K562 (cell line): ENCODE measurements around the gene TRAF3IP3. TPM values are rescaled to one million over a fixed set of nuclear protein-coding genes. Genes with fewer than 3 reads are reported as not detected.

Source experiments
- ATAC-seq: fragments of 200-7000 bp; cut with Tn5 transposase; 3 replicates; pipeline ENCODE4 v1.9.1; 2020; ENCODE audit warnings: moderate library complexity
- BruUV-seq: library from RNA; stranded (reverse); fragments of 400-500 nt; replicated peaks from 2 replicates; lab custom pipeline; 2021; lab: Mats Ljungman, UMichigan
- CTCF ChIA-PET: fragments of 300-600 bp; formaldehyde crosslinking; extraction: SDS; loops from one replicate; lab custom pipeline; 2021; ENCODE audit warnings: low intra/inter-chr PET ratio; lab: Yijun Ruan, JAX
- POLR2A ChIA-PET: fragments of 300-600, 350-650 bp; sonication (Branson Sonifier 250); formaldehyde crosslinking; extraction: SDS; loops from one replicate; lab custom pipeline; 2021; ENCODE audit warnings: antibody characterized with exemption, inconsistent platforms; lab: Yijun Ruan, JAX
- DNase-seq, 4 experiments: peaks; one replicate each; pipeline versions ENCODE4 v3.0.0 to v3.0.0-alpha.2; 2011 to 2018; ENCODE audit warnings: low spot score in 3 of 4, mixed read lengths in 3 of 4; ENCODE audit errors: extremely low read depth in 1 of 4
- FAIRE-seq: peaks from 2 replicates; lab custom pipeline; 2011; peaks lifted over from hg19 to GRCh38; lab: Jason Lieb, UNC
- H2AFZ ChIP-seq: 2 replicates; pipeline ENCODE4 v1.6.0; 2011; ENCODE audit warnings: low read depth, low read length, control low read depth, inconsistent platforms
- H3K27ac ChIP-seq: fragments of 200-600 bp; 3 replicates; pipeline ENCODE4 v1.8.0; 2011; ENCODE audit warnings: low read depth, mild to moderate bottlenecking, control low read depth, inconsistent platforms, low read length, moderate library complexity, mixed read lengths; ENCODE audit errors: extremely low read depth
- H3K27me3 ChIP-seq, 2 experiments: fragments of 300-600 bp in 1 of 2; 2 replicates in 1 of 2; 3 replicates in 1 of 2; pipeline versions ENCODE4 v1.6.0 to v1.8.0; 2011; ENCODE audit warnings: inconsistent platforms in 2 of 2, low read length in 2 of 2, mild to moderate bottlenecking in 1 of 2, mixed read lengths in 1 of 2, moderate library complexity in 1 of 2; ENCODE audit not compliant: control insufficient read depth in 2 of 2, insufficient read depth in 2 of 2
- H3K36me3 ChIP-seq: fragments of 300-600 bp; 3 replicates; pipeline ENCODE4 v1.8.0; 2011; ENCODE audit warnings: mild to moderate bottlenecking, low read length, inconsistent platforms; ENCODE audit not compliant: control insufficient read depth, insufficient read depth
- H3K4me1 ChIP-seq, 2 experiments: fragments of 200-600 bp in 1 of 2; replicated peaks in 1 of 2; 2 replicates in 1 of 2; 3 replicates in 1 of 2; pipeline versions ENCODE4 v1.5.1 to v1.8.0; 2011; ENCODE audit warnings: inconsistent platforms in 2 of 2, low read length in 2 of 2, mild to moderate bottlenecking in 1 of 2, mixed read lengths in 1 of 2, moderate library complexity in 1 of 2; ENCODE audit not compliant: control insufficient read depth in 2 of 2, insufficient read depth in 2 of 2
- H3K4me2 ChIP-seq: 2 replicates; pipeline ENCODE4 v1.6.1; 2011; ENCODE audit warnings: low read length, control low read depth, inconsistent platforms, mixed read lengths; ENCODE audit not compliant: insufficient read depth
- H3K4me3 ChIP-seq: fragments of 200-600 bp; sonication (generic), shearing (Covaris generic); 2 replicates; pipeline ENCODE4 v1.5.1; 2016; ENCODE audit warnings: control low read depth, inconsistent platforms
- H3K79me2 ChIP-seq: fragments of 200-600 bp; 3 replicates; pipeline ENCODE4 v1.8.0; 2011; ENCODE audit warnings: low read length, inconsistent platforms; ENCODE audit not compliant: control insufficient read depth, insufficient read depth
- H3K9ac ChIP-seq, 2 experiments: 2 replicates each; pipeline versions ENCODE4 v1.6.0 to v1.6.1; 2011; ENCODE audit warnings: low read depth in 2 of 2, low read length in 2 of 2, control low read depth in 1 of 2, inconsistent platforms in 1 of 2, mild to moderate bottlenecking in 1 of 2, mixed read lengths in 1 of 2; ENCODE audit not compliant: insufficient read depth in 1 of 2
- H3K9me1 ChIP-seq: one replicate; pipeline ENCODE4 v1.6.0; 2011; ENCODE audit warnings: inconsistent platforms, mild to moderate bottlenecking, low read length, moderate library complexity; ENCODE audit not compliant: control insufficient read depth, insufficient read depth
- H3K9me3 ChIP-seq: replicated peaks from 2 replicates; pipeline ENCODE4 v1.5.1; 2011; ENCODE audit warnings: low read depth, low read length, inconsistent platforms; ENCODE audit not compliant: control insufficient read depth, insufficient read depth
- H4K20me1 ChIP-seq: replicated peaks from 2 replicates; pipeline ENCODE4 v1.6.1; 2011; ENCODE audit warnings: low read length, inconsistent platforms, mixed read lengths; ENCODE audit not compliant: control insufficient read depth, insufficient read depth
- ARID3A ChIP-seq: IDR thresholded peaks from 2 replicates; pipeline ENCODE4 v1.6.1; 2012; ENCODE audit warnings: low read depth, low read length, improper control_type of control experiment, borderline replicate concordance
- ARNT ChIP-seq, 2 experiments: fragments of 450-650 bp; IDR thresholded peaks; 2 replicates each; pipeline ENCODE4 v1.6.1; 2016; ENCODE audit warnings: mild to moderate bottlenecking in 1 of 2
- CEBPG ChIP-seq, 3 experiments: fragments of 200-800 bp in 1 of 3; sonication (Bioruptor generic) in 1 of 3; sonication (generic) in 1 of 3; formaldehyde crosslinking in 1 of 3; IDR thresholded peaks in 2 of 3; conservative IDR thresholded peaks in 1 of 3; 2 replicates each; pipeline versions ENCODE4 v1.6.1 to v1.8.0; 2016 to 2022; ENCODE audit warnings: missing compliant biosample characterization in 2 of 3, missing genetic modification characterization in 2 of 3, mild to moderate bottlenecking in 1 of 3, missing genetic modification reagents in 1 of 3
- E2F8 ChIP-seq: fragments of 450-650 bp; IDR thresholded peaks from 2 replicates; pipeline ENCODE4 v1.7.1; 2018; ENCODE audit warnings: mild to moderate bottlenecking, low read depth; ENCODE audit not compliant: partially characterized antibody
- GTF2B ChIP-seq: IDR thresholded peaks from 2 replicates; pipeline ENCODE4 v1.6.1; 2011; ENCODE audit not compliant: insufficient read length; ENCODE audit errors: extremely low read depth
- JUND ChIP-seq, 2 experiments: IDR thresholded peaks; 2 replicates in 1 of 2; 3 replicates in 1 of 2; pipeline ENCODE4 v1.6.1; 2011; ENCODE audit warnings: borderline replicate concordance in 2 of 2, low read depth in 2 of 2, low read length in 2 of 2, improper control_type of control experiment in 1 of 2, missing biosample characterization in 1 of 2, missing genetic modification characterization in 1 of 2, missing genetic modification reagents in 1 of 2
- RFX1 ChIP-seq: fragments of 450-650 bp; IDR thresholded peaks from 2 replicates; pipeline ENCODE4 v1.6.1; 2016; ENCODE audit warnings: mild to moderate bottlenecking, moderate library complexity
- SNIP1 ChIP-seq: fragments of 450-650 bp; IDR thresholded peaks from 2 replicates; pipeline ENCODE4 v1.7.1; 2017; ENCODE audit warnings: low read depth, mild to moderate bottlenecking
- TCF3 ChIP-seq: sonication (generic); formaldehyde crosslinking; IDR thresholded peaks from 2 replicates; pipeline ENCODE4 v1.4.0; 2020; ENCODE audit warnings: mild to moderate bottlenecking, missing genetic modification reagents
- ZNF224 ChIP-seq: sonication (generic); formaldehyde crosslinking; IDR thresholded peaks from 2 replicates; pipeline ENCODE4 v1.8.0; 2022; ENCODE audit warnings: mild to moderate bottlenecking, missing genetic modification reagents
- WGBS: fragments of 100-300 bp; shearing (Covaris generic); methylation state at CpG from one replicate; pipeline ENCODE4 v1.1.6; 2016; ENCODE audit warnings: low coverage, mixed read lengths; ENCODE audit not compliant: insufficient coverage; ENCODE audit errors: missing lambda C conversion rate; 5-methylcytosine and 5-hydroxymethylcytosine counted together
- in situ Hi-C: fragments of 300-500 bp; cut with MboI; formaldehyde crosslinking; loops from 4 replicates; pipeline ENCODE4 v1.15.0; 2018; ENCODE audit warnings: inconsistent platforms, mixed read lengths
- intact Hi-C: fragments of 100-400 bp; cut with micrococcal nuclease; formaldehyde crosslinking; loops from 2 replicates; pipeline ENCODE4 v1.14.2; 2022
- polyA plus RNA-seq, 8 experiments: library from polyadenylated mRNA; depleted of rRNA in 4 of 8; stranded (reverse) in 5 of 8; unstranded in 3 of 8; fragments of >200 nt; fragmentation: Nextera tagmentation in 2 of 8; fragmentation: Illumina TruSeq in 1 of 8; extraction: Ambion mirVana in 2 of 8; extraction: Trizol in 1 of 8; gene quantifications; 2 replicates each; pipeline versions ENCODE4 v1.2.1 to v1.2.3, GENCODE V29; 2011 to 2014; ENCODE audit warnings: inconsistent platforms in 1 of 8, missing spikeins in 1 of 8
- total RNA-seq, 7 experiments: library from RNA; depleted of rRNA in 6 of 7; stranded (reverse); fragments of >200 nt in 6 of 7; fragmentation: Illumina TruSeq in 2 of 7; extraction: Trizol in 2 of 7; gene quantifications; 2 replicates each; pipeline versions ENCODE4 v1.2.1 to v1.2.3, GENCODE V29; 2011 to 2021; ENCODE audit warnings: low replicate concordance in 1 of 7

Gene TRAF3IP3
- total and polyA plus RNA-seq, 9 of the 15 experiments (the other 6 are each of a cell fraction or from before 2014, with no cell fraction given): 0.06 to 1.1 (median 0.31) TPM

GRCh38 chr1:209823143-209824041, 67.5 kb downstream of the TRAF3IP3 start (continued):
- TF ChIP-seq CEBPG (CRISPR knock-in tag; IDR thresholded peaks at IDR 0.05): no peak
- TF ChIP-seq CEBPG (tag; conservative IDR thresholded peaks at IDR 0.05 in 1 of 2, IDR thresholded peaks at IDR 0.05 in 1 of 2): peak in 1 of 2 experiments; percentile 20; a peak in 1 of 4 replicates
- no peak for TF ChIP-seq ARNT (IDR thresholded peaks at IDR 0.05)

- intact Hi-C loops: no loop called here
- TF ChIP-seq ZNF224 (CRISPR knock-in tag) (no peak), TCF3 (CRISPR knock-in tag) (peak; percentile 45; the same call in 1 of the 2 replicates), SNIP1 (no peak), RFX1 (no peak), JUND (IDR thresholded peaks at IDR 0.05; ENCODE audit: borderline replicate concordance, low read depth, low read length) (peak; percentile 23; the same call in 1 of the 2 replicates), JUND (tag; IDR thresholded peaks at IDR 0.05; ENCODE audit: borderline replicate concordance, low read depth, low read length) (peak; percentile 59; the same call in 2 of the 3 replicates), ARID3A (no peak), E2F8 (no peak), GTF2B (no peak)
Measured at GRCh38 chr1:209825591-209826434, 70.0 kb downstream of the TRAF3IP3 start.

More at GRCh38 chr1:209825591-209826434, 70.0 kb downstream of the TRAF3IP3 start:
- Histone ChIP-seq H3K4me2 (peak overlapping the region; percentile 28; the same call in 1 of the 2 replicates), H3K4me1 (peaks cover 3 to 20% of the 10 kb centered on the region in 2 experiments; a peak in 4 of 5 replicates), H4K20me1 (no peaks in the 10 kb centered on the region), H2AFZ (peak overlapping the region; percentile 93), H3K9me1 (no peaks in the 10 kb centered on the region), H3K4me3 (no peak overlapping the region), H3K9me3 (no peaks in the 10 kb centered on the region), H3K27me3 (peaks cover 0 to 7% of the 10 kb centered on the region in 2 experiments; a peak in 2 of 5 replicates), H3K79me2 (peaks cover 25% of the 10 kb centered on the region), H3K36me3 (peaks cover 12% of the 10 kb centered on the region; the same call in 2 of the 3 replicates), H3K27ac (0 out of 3 replicates have a peak overlapping the region, but pooled peaks have one; percentile 18), H3K9ac (no peak overlapping the region)
- in situ Hi-C loops: no loop called here
- ATAC-seq (no peak; the same call in 1 of the 3 replicates), DNase-seq (peak in 2 of 4 experiments; percentile 33 to 34), FAIRE-seq (no peak)
- BruUV-seq: no TSS peak
- CTCF ChIA-PET: no interaction called here
- WGBS: 53% methylated on average over 11 of the region's 11 CpGs
- POLR2A ChIA-PET: no interaction called here
